Measurements from ENCODE around the gene PEX14.

PEX14 gene

GRCh38 chr1:10667861-10668761, 193.4 kb downstream of the PEX14 start:
- DNase-seq (ENCODE audit: low read depth) = no peak

- no peak for DNase-seq (ENCODE audit: low read depth)
Observed at GRCh38 chr1:10669570-10669969, 194.8 kb downstream of the PEX14 start.

DNA sequence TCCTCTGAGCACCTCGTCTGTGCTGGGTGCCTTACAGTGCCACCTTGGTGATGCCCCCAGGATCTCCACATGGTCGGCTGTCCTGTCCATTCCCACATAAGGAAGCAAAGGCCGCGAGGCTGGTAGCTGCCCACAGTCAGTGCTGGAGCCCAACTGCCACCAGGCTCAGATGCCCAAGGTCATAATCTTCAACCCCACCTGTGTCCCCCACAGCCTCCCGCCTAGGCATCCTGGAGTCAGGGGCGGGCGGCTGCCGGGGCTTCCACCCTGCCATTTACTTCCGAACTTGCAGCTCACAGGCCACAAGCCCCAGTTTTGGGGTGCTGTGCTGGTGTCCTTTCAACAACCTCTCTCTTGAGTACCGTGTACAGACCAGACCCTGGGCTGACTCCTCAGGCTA, 195.4 kb downstream of the PEX14 start:
- DNase-seq (ENCODE audit: low read depth) = no peak

DNA sequence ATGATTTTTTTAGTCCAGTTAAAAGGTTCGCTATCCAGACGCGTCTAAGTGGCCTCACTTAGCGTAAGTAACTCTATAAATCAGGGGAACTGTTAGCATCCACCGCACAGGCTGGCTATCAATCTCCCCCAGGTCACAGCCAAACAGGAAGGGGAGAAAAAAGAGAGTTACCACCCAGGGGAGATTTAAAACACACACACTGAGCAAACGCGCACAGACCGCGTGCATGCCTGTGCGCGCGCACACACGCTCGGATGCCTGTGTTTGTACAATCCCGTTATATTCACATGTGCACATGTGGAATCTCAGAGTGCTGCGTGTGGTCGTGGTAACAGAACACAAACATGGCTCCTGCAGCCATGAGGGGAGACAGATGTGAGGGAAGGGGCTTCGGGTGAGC, 196.3 kb downstream of the PEX14 start:
- no peak for DNase-seq (ENCODE audit: low read depth)

- no peak for DNase-seq (ENCODE audit: low read depth)
Observed at GRCh38 chr1:10671622-10672342, 197.0 kb downstream of the PEX14 start.

DNA sequence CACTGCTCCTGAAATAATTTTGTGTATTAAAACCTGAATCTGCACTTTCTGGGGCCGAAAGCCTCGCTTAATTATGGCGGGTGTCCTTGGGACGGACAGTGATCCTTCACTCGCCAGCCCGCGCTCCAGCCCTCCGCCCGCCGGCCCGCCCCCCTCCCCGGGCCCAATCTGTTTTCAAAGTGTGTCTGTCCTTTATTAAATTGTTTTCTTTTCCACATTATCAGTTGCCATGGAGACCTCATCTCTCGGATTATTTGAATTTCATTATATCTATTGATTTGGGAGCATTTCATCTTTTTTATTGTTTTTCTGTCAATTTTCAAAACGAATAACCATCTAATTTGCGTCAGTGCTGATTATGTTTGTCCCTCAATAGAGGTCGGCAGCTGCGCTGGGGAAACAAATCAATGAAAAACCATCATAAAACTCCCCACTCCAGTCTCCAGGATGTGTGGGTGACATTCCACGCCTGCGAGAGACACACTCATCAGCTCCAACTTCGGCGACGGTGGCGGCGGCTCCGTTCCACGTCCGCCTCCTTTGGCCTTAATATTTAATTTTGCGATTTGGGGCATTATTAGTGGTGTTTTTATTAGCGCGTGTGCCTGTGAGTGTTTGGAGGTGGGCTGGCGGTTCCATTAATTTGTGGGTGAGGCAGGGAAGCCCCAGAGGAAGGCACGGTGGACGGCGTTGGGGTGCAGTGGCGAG, 197.7 kb downstream of the PEX14 start:
- DNase-seq (ENCODE audit: low read depth) = no peak

- no peak for DNase-seq (ENCODE audit: low read depth)
Observed at GRCh38 chr1:10673109-10673711, 198.5 kb downstream of the PEX14 start.

DNA sequence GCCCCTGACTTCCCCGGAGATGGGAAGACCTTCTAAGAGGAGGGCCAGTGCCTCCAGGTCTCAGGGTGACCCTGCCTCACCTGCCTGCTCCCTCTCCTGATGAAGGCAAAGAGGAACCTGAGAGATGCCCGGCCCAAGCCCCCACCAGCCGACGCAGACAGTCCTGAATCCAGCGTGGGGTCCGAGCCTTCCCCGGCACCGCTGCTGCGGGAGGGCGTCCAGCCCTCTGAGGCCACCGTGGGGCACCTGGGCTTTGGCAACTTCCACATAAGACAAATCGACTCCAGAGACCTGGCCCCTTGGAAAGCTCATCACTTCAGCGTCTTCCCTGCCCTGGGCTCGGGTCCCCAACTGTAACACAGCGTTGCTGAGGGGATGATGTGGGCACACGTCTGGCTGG, 199.5 kb downstream of the PEX14 start:
- no peak for DNase-seq (ENCODE audit: low read depth)

DNA sequence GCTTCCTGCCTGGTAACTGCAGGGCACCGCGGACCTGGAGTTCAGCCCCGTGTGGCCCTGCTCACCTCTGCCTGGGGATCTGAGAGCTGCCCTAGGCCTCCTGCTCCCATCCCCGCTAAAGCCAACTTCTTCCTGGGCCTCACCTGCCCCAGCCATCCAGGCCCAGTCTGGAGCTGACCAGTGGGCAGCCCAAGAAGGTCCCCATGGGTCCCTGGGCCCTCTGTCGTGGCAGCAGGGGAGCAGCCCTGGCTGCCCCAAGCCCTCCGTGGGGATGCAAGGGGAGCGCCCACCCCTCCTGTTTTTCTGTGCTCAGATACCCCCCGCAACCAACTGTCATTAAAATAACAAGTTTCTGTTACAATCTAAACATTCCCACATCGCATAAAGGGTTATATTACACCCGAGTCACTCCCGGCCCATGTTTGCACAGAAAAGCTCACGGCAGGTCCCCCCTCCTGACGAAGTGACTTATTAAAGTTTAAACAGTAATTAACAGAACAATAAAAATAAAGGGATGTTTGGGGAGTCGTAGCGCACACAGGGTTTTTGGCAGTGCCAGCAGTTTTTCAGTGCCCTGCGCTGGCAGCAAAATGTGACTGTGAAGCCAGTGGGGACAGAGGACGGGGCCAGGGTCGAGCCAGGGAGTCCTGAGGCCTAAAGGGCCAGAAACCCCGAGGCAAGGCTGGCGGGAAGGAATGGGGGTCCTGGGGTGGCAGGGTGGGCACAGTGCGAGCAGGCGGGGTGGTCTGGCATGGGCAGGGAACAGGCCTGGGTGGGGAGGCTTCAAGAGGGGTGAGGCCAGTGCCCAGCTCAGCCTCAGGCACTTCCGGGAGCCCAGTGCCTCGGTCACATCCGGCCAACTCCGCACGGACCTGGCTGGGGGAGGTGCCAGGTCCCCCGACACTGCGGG, 200.2 kb downstream of the PEX14 start:
- DNase-seq (ENCODE audit: low read depth) = no peak

- DNase-seq (ENCODE audit: low read depth) = no peak
Observed at GRCh38 chr1:10675813-10676212, 201.1 kb downstream of the PEX14 start.

DNA sequence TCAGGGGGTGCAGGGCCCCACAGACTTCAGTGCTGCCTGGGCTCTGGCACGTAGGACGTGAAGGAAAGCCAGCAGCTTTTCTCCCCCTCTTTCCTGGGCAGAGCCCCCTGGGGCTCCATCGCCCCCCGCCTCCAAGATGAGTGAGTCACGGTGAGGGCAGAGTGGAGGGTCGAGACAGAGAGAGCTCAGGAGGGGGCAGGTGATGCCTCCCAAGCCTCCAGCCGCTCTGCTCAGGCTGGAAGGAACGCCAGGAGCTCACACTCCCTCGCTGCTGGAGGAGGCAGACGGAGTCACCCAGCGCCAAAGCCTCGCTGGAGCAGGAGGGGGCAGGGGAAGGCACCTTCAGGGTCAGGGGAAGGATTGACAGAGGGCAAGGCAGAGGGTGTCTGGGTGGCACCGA, 202.2 kb downstream of the PEX14 start:
- DNase-seq (ENCODE audit: low read depth) = no peak

GRCh38 chr1:10677491-10678391, 203.0 kb downstream of the PEX14 start:
- no peak for DNase-seq (ENCODE audit: low read depth)

- no peak for DNase-seq (ENCODE audit: low read depth)
Observed at GRCh38 chr1:10678402-10678801, 203.7 kb downstream of the PEX14 start.

- DNase-seq (ENCODE audit: low read depth) = no peak
Observed at GRCh38 chr1:10678852-10679251, 204.1 kb downstream of the PEX14 start.

DNA sequence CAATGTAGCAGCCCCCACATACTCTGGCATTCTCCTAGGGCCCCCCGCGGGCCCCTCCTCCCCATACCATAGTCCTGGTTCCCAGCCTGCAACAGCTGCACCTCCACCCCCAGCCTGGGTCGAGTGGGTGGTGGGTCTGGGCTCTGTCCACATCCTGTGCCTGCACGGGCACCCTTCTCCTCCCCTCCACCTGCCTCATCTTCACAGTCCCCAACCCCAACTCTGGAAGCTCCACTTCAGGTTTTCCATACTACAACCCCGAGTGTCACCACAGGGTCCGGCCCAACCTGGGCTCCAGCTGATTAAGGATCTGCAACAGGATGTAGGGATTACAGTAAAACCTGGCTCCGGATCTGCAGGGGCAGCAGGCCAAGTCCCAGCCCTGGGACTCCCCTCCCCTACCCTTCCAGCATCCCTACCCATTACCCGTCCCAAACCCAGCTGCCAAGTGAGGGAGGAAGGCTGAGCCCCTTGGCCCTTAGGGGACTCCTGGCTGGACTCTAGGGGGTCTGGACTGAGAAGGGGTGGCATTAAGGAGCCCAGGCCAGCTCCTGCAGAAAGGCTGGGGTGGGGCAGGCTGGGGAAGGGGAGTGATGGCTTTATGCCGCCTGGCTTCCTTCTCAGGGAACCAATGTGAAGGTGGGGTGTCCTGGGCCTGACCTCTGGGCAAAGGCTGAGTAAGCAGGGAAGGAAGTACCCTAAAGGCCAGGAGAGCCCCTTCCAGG, 204.9 kb downstream of the PEX14 start:
- no peak for DNase-seq (ENCODE audit: low read depth)
